Sigmoid colon (tissue), 4 donors: Measurements from ENCODE around the gene SPINK13.
"Not testable (repeated sequence)": the region's sequence is repeated elsewhere in the genome, so short reads cannot be mapped to it uniquely, and the experiment has no call there.

ENCODE experiments used
- CTCF ChIP-seq, 4 experiments: fragments of 450-650 bp in 3 of 4; fragments of 200-600 bp in 1 of 4; IDR thresholded peaks; one replicate each; pipeline ENCODE4 v1.5.1; 2016 to 2019; ENCODE audit warnings: antibody characterized with exemption in 4 of 4, mild to moderate bottlenecking in 3 of 4, moderate library complexity in 2 of 4
- EP300 ChIP-seq, 4 donors: sonication (generic); formaldehyde crosslinking; IDR thresholded peaks; one replicate each; pipeline ENCODE4 v1.6.1; 2017; ENCODE audit warnings: antibody characterized with exemption in 4 of 4
- POLR2A ChIP-seq, 2 donors: fragments of 450-650 bp; IDR thresholded peaks; one replicate each; pipeline ENCODE4 v1.6.1; 2016; ENCODE audit warnings: antibody characterized with exemption in 2 of 2, mild to moderate bottlenecking in 2 of 2, moderate library complexity in 2 of 2
- POLR2AphosphoS5 ChIP-seq, 4 donors: sonication (generic); formaldehyde crosslinking; IDR thresholded peaks; one replicate each; pipeline ENCODE4 v1.6.1; 2017; ENCODE audit warnings: antibody characterized with exemption in 4 of 4

GRCh38 chr5:148320011-148320963 lies 51.7 kb downstream of the SPINK13 start:
- TF ChIP-seq POLR2AphosphoS5, EP300, CTCF, POLR2A (IDR thresholded peaks at IDR 0.05): not testable (repeated sequence)
